GM21423 (cell line): ENCODE results near the gene OLR1.

ENCODE experiments used
- ATAC-seq: cut with Tn5 transposase; IDR thresholded peaks from one replicate; pipeline ENCODE4 v1.9.1; 2021; ENCODE audit warnings: mild to moderate bottlenecking, moderate library complexity; ENCODE audit not compliant: unreplicated experiment

The OLR1 gene

GRCh38 chr12:10110256-10110844 is 61.6 kb downstream of the OLR1 start:
- ATAC-seq = no peak
